Activated B cell treated with CpG ODN at 0.5 μM for 24 hours (primary cell): ENCODE data around the gene PPFIA3. TPM values are rescaled to one million over a fixed set of nuclear protein-coding genes. Genes with fewer than 3 reads are reported as not detected.

Experiments used
- ATAC-seq: fragments of 200-7000 bp; cut with Tn5 transposase; one replicate; pipeline ENCODE4 v1.10.0; 2021; ENCODE audit warnings: low read depth, mild to moderate bottlenecking, moderate library complexity
- CTCF ChIA-PET: fragments of 350-600 bp; sonication (Branson Sonifier 250); formaldehyde crosslinking; loops from one replicate; lab custom pipeline; 2021; ENCODE audit warnings: antibody characterized with exemption; lab: Charles Lee
- POLR2A ChIA-PET: fragments of 350-600 bp; sonication (Branson Sonifier 250); formaldehyde crosslinking; loops from one replicate; lab custom pipeline; 2021; ENCODE audit warnings: antibody characterized with exemption; lab: Charles Lee
- DNase-seq: peaks from one replicate; pipeline ENCODE4 v3.0.0; 2022
- H3K27ac Mint-ChIP-seq: one replicate; pipeline ENCODE4 v1.8.0; 2020; ENCODE audit warnings: mixed read lengths
- H3K27me3 Mint-ChIP-seq: one replicate; pipeline ENCODE4 v1.8.0; 2021; ENCODE audit warnings: mixed read lengths
- H3K36me3 Mint-ChIP-seq: one replicate; pipeline ENCODE4 v1.8.0; 2021; ENCODE audit warnings: low read depth, mixed read lengths
- H3K4me1 Mint-ChIP-seq: one replicate; pipeline ENCODE4 v1.8.0; 2021; ENCODE audit warnings: mixed read lengths
- H3K4me3 Mint-ChIP-seq: one replicate; pipeline ENCODE4 v1.8.0; 2020; ENCODE audit warnings: mild to moderate bottlenecking, mixed read lengths
- H3K9me3 Mint-ChIP-seq: one replicate; pipeline ENCODE4 v1.8.0; 2020; ENCODE audit warnings: mixed read lengths
- CTCF ChIP-seq: fragments of 200-600 bp; IDR thresholded peaks from one replicate; pipeline ENCODE4 v1.8.0; 2022; ENCODE audit warnings: antibody characterized with exemption, mild to moderate bottlenecking
- intact Hi-C: fragments of 100-400 bp; cut with micrococcal nuclease; formaldehyde crosslinking; loops from one replicate; pipeline ENCODE4 v1.15.1; 2024
- total RNA-seq: library from RNA; stranded (reverse); gene quantifications from 2 replicates; pipeline ENCODE4 v1.2.3, GENCODE V29; 2022

PPFIA3 gene
- total RNA-seq, 1 donor from 2014 or later: 3.6 TPM

- intact Hi-C loops: no loop called here
Measured at GRCh38 chr19:49107625-49108459, 11.5 kb upstream of the PPFIA3 start.

GRCh38 chr19:49109051-49109450 is 10.3 kb upstream of the PPFIA3 start:
- Mint-ChIP-seq H3K4me1 (peaks cover 14% of the 10 kb centered on the region), H3K9me3 (no peaks in the 10 kb centered on the region), H3K27me3 (no peaks in the 10 kb centered on the region), H3K4me3 (no peak overlapping the region), H3K36me3 (peaks cover 51% of the 10 kb centered on the region), H3K27ac (no peak overlapping the region)
- intact Hi-C loops: no loop called here
- ChIA-PET CTCF (interaction anchor here (1.4 kb wide), 1 partner anchor 11 kb away, joined by 3 read pairs; no protein-coding TSS in a partner anchor), POLR2A (interaction anchor here (0.5 to 0.7 kb wide), 2 partner anchors 450 to 475 kb away, joined by 3 to 8 read pairs; no protein-coding TSS in a partner anchor)
- no peak for TF ChIP-seq CTCF
- ATAC-seq: no peak
- DNase-seq: no peak

More at GRCh38 chr19:49107625-49108459, 11.5 kb upstream of the PPFIA3 start:
- ATAC-seq (no peak), DNase-seq (no peak)
- TF ChIP-seq CTCF: no peak
- no peak overlapping the region for H3K27ac Mint-ChIP-seq
- H3K9me3 Mint-ChIP-seq: no peaks in the 10 kb centered on the region
- POLR2A ChIA-PET: no interaction called here
- CTCF ChIA-PET: no interaction called here
- no peaks in the 10 kb centered on the region for H3K27me3 Mint-ChIP-seq
- H3K4me1 Mint-ChIP-seq: peaks cover 9% of the 10 kb centered on the region
- peaks cover 57% of the 10 kb centered on the region for H3K36me3 Mint-ChIP-seq
- no peak overlapping the region for H3K4me3 Mint-ChIP-seq

DNA sequence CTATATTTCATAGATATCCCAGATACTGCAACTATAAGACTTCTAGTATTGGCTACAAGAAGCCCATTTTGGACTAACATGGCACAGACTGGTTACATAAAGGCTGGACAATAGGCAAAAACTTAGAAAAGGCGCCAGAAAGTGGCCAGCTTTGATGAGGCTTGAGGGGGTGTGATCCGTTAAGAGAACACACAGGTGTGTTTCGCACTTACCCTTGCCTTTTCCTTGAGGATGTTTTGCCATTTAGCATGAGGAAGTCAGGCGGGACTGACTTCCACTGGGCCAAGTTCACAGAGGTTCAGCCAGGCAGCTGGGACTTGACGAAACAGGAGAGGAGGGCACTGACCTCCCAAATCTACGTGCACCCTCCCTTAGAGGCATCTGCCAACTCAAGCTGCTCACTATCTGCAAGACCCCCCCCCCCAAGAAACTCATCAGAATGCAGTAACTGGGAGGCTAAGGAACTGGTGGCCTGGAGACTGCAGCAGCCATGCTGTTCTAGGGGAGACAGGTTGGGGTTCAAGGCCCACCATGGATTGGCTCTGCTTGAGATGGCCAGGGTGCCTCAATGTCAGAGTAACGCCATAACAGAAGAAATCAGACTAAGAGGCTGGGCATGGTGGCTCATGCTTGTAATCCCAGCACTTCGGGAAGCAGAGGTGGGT is 9.6 kb upstream of the PPFIA3 start:
- Mint-ChIP-seq H3K36me3 (peaks cover 45% of the 10 kb centered on the region), H3K9me3 (no peaks in the 10 kb centered on the region), H3K4me1 (peaks cover 11% of the 10 kb centered on the region), H3K27me3 (no peaks in the 10 kb centered on the region), H3K4me3 (no peak overlapping the region), H3K27ac (no peak overlapping the region)
- ATAC-seq: no peak
- no peak for DNase-seq
- no peak for TF ChIP-seq CTCF
- intact Hi-C loops: loop anchor here (5.0 to 10.0 kb wide), 4 partner anchors 98 to 765 kb away; partner anchors contain the start of genes AKT1S1, DBP, GYS1 and RUVBL2
- CTCF ChIA-PET: interaction anchor here (1.4 kb wide), 1 partner anchor 12 kb away, joined by 3 read pairs; no protein-coding TSS in a partner anchor
- POLR2A ChIA-PET: interaction anchor here (0.6 to 0.7 kb wide), 2 partner anchors 34 to 476 kb away, joined by 4 to 8 read pairs; no protein-coding TSS in a partner anchor

- CTCF ChIA-PET: interaction anchor here (1.6 kb wide), 1 partner anchor 98 kb away, joined by 6 read pairs; no protein-coding TSS in a partner anchor
Measured at GRCh38 chr19:49110567-49110966, 8.8 kb upstream of the PPFIA3 start.

More at GRCh38 chr19:49110567-49110966, 8.8 kb upstream of the PPFIA3 start:
- Mint-ChIP-seq H3K4me1 (peaks cover 13% of the 10 kb centered on the region), H3K9me3 (no peaks in the 10 kb centered on the region), H3K4me3 (no peak overlapping the region), H3K36me3 (peaks cover 36% of the 10 kb centered on the region), H3K27me3 (no peaks in the 10 kb centered on the region), H3K27ac (no peak overlapping the region)
- no peak for ATAC-seq
- no peak for DNase-seq
- intact Hi-C loops: loop anchor here (5.0 to 10.0 kb wide), 4 partner anchors 97 to 764 kb away; partner anchors contain the start of genes AKT1S1, DBP, GYS1 and RUVBL2
- POLR2A ChIA-PET: no interaction called here
- no peak for TF ChIP-seq CTCF
